ENCODE measurements around the gene SYCE3. TPM values are rescaled to one million over a fixed set of nuclear protein-coding genes. Genes with fewer than 3 reads are reported as not detected.
A peak's percentile ranks its signal among the peaks of the same experiment; 100 is the strongest.

Gene SYCE3
- total and polyA plus RNA-seq, 2 experiments from 2014 or later = not detected

DNA sequence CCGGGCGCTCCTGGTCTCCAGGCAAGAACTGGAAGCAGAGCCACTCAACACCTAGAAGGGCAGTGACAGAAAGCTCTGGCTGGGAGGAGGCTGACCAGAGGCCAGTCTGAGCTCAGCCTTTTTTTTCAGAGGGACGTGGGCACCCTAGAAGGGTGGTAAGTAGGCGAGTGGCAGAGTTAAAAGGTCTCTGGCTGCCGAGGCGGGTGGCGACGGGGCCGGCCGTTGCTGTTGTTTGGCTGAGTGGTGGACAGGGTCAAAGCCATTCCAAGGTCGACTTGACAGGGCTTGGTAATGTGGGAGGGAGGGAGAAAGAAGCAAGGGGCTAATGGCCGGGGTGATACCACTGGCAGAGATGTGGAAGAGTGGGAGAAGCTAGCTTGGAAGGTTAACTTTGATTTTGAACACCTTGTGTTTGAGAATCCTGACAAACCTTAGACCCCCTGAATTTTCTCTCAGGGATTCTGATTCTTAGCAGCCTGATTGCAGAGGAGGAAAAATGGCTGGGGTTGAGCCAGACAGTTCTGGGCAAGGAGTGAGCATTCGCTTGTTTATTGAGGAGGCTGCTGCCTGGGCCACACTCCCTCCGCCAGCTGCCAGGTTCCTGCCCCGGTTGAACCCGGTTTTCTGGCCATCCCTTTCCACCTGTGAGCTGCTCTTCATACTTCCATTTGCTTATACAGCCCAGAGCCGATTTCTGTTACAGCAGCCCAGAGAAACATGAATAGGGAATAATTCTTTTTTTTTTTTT lies 868 bp upstream of the SYCE3 start:
- peaks cover 20% of the 10 kb centered on the region for H3K27me3 ChIP-seq (ENCODE audit: insufficient read depth)
- H3K36me3 ChIP-seq (ENCODE audit: insufficient read depth) = no peaks in the 10 kb centered on the region
- 0 out of 2 replicates have a peak, but pooled peaks cover 3% of the 10 kb centered on the region for H3F3A ChIP-seq (replicated peaks; ENCODE audit: low read depth)
- H3K4me1 ChIP-seq (ENCODE audit: insufficient read depth) = no peaks in the 10 kb centered on the region
- peak overlapping the region; percentile 97 for H2AFZ ChIP-seq
- H3K27ac Mint-ChIP-seq = no peak overlapping the region
- H3K4me1 Mint-ChIP-seq = peaks cover 6% of the 10 kb centered on the region; the same call in 2 of the 3 replicates
- H3K4me3 ChIP-seq = peak overlapping the region; percentile 87
- H3K9me2 ChIP-seq (ENCODE audit: insufficient read depth) = no peaks in the 10 kb centered on the region
- no peaks in the 10 kb centered on the region for H4K20me1 ChIP-seq (replicated peaks; ENCODE audit: insufficient read depth)
- no peaks in the 10 kb centered on the region for H3K9me3 Mint-ChIP-seq
- DNase-seq (ENCODE audit: low spot score) = peak; percentile 24
- peak overlapping the region; percentile 99 for H3K4me2 ChIP-seq
- peak; percentile 17 for ATAC-seq
- H3K27me3 Mint-ChIP-seq (ENCODE audit: insufficient read depth, low read depth, poor library complexity) = peaks cover 32% of the 10 kb centered on the region
- H3K36me3 Mint-ChIP-seq (ENCODE audit: low read depth) = peaks cover 5% of the 10 kb centered on the region; the same call in 2 of the 3 replicates
- no peak overlapping the region for H3K27ac ChIP-seq (ENCODE audit: low read depth)
- peak overlapping the region; percentile 90 for H3K4me3 Mint-ChIP-seq
- no peaks in the 10 kb centered on the region for H3K79me2 ChIP-seq (replicated peaks; ENCODE audit: insufficient read depth)
- TF ChIP-seq, protein P1, sequence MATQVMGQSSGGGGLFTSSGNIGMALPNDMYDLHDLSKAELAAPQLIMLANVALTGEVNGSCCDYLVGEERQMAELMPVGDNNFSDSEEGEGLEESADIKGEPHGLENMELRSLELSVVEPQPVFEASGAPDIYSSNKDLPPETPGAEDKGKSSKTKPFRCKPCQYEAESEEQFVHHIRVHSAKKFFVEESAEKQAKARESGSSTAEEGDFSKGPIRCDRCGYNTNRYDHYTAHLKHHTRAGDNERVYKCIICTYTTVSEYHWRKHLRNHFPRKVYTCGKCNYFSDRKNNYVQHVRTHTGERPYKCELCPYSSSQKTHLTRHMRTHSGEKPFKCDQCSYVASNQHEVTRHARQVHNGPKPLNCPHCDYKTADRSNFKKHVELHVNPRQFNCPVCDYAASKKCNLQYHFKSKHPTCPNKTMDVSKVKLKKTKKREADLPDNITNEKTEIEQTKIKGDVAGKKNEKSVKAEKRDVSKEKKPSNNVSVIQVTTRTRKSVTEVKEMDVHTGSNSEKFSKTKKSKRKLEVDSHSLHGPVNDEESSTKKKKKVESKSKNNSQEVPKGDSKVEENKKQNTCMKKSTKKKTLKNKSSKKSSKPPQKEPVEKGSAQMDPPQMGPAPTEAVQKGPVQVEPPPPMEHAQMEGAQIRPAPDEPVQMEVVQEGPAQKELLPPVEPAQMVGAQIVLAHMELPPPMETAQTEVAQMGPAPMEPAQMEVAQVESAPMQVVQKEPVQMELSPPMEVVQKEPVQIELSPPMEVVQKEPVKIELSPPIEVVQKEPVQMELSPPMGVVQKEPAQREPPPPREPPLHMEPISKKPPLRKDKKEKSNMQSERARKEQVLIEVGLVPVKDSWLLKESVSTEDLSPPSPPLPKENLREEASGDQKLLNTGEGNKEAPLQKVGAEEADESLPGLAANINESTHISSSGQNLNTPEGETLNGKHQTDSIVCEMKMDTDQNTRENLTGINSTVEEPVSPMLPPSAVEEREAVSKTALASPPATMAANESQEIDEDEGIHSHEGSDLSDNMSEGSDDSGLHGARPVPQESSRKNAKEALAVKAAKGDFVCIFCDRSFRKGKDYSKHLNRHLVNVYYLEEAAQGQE (IDR thresholded peaks at IDR 0.05; ENCODE audit: unreplicated experiment) = no peak
- no peak for TF ChIP-seq EZH2phosphoT487 (IDR thresholded peaks at IDR 0.05; ENCODE audit: unreplicated experiment)
- no peak for TF ChIP-seq ZNF114 (CRISPR knock-in tag; IDR thresholded peaks at IDR 0.05)
- TF ChIP-seq EZH2 (IDR thresholded peaks at IDR 0.05; ENCODE audit: low read depth, unreplicated experiment) = no peak
- no peak for TF ChIP-seq JUNB (IDR thresholded peaks at IDR 0.05; ENCODE audit: unreplicated experiment)
- TF ChIP-seq CREB1 (CRISPR knock-in tag; IDR thresholded peaks at IDR 0.05; ENCODE audit: low read depth) = no peak
- TF ChIP-seq, protein P2, sequence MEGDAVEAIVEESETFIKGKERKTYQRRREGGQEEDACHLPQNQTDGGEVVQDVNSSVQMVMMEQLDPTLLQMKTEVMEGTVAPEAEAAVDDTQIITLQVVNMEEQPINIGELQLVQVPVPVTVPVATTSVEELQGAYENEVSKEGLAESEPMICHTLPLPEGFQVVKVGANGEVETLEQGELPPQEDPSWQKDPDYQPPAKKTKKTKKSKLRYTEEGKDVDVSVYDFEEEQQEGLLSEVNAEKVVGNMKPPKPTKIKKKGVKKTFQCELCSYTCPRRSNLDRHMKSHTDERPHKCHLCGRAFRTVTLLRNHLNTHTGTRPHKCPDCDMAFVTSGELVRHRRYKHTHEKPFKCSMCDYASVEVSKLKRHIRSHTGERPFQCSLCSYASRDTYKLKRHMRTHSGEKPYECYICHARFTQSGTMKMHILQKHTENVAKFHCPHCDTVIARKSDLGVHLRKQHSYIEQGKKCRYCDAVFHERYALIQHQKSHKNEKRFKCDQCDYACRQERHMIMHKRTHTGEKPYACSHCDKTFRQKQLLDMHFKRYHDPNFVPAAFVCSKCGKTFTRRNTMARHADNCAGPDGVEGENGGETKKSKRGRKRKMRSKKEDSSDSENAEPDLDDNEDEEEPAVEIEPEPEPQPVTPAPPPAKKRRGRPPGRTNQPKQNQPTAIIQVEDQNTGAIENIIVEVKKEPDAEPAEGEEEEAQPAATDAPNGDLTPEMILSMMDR (conservative IDR thresholded peaks at IDR 0.05; ENCODE audit: low read depth in 2 of 2) = no peak
- TF ChIP-seq ZNF331 (CRISPR knock-in tag; IDR thresholded peaks at IDR 0.05; ENCODE audit: low read depth) = no peak

Data from GM23338 (cell line).